CD4-positive, alpha-beta T cell treated with Interferon alpha-2 for 1 hour (primary cell): ENCODE measurements around the gene ITGA4.
A peak's percentile ranks its signal among the peaks of the same experiment; 100 is the strongest.

Source experiments
- DNase-seq, 2 donors: peaks; one replicate each; pipeline ENCODE4 v3.0.0-alpha.2; 2020 to 2022

Gene ITGA4

DNA sequence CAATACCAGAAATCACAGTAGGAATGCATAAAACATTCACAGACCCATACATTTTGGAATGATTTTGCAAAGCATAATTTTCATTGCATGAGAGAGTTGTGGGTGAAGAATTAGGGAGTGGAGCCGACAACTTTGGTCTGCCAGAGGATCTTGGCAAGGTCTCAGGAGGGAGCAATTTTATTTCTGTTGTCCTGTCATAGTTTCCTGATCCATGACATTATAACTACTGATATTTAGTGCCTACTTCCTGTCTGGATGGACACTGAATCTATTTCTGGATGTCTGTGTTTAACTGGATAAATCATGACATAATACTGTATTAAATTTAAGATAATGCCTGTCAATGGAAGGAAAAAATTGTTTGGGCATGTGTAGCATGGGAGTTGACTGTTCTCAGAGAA lies 2.4 kb downstream of the ITGA4 start:
- no peak for DNase-seq

DNA sequence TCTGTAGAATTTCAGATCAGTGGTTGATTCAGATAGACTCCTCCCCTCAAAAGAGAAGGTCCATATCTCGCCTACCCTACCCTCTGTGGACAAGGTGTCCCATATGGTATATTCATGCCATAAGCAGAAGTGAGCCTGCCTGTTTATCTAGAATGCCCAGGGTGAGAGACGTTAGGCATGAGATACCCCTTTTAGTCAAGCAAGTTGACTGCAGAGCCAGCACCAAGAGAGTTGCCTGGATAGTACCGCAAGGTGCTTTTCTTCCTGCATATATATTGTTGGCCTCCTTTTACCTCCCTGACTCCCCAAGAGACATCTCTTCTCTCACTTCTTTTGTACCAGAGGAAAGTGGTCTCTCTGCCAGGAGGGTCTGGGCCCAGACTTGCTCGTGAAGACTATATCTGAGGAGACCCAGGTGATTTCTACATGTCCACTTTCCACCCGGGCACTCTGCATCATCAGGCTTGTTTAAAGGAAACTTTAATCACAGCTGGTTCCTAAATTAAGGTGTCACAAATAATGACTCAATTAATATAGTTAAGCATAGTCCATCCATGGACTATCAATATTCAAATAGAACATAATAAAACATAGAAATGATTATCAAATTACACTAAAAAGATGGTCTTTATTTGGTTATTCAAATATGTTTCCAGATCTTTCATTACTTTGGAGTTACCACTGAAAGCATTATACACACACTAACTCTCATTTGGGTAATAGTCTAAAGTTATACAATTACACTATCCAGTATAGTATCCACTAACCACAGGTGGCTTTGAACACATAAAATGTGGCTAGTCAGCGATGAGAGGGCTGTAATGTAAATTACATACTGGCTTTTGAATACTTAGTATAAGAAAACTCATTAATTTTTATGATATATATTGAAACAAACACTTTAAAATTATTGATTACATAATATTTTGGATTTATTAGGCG lies 4.1 kb downstream of the ITGA4 start:
- DNase-seq = peak; percentile 48 to 59

DNA sequence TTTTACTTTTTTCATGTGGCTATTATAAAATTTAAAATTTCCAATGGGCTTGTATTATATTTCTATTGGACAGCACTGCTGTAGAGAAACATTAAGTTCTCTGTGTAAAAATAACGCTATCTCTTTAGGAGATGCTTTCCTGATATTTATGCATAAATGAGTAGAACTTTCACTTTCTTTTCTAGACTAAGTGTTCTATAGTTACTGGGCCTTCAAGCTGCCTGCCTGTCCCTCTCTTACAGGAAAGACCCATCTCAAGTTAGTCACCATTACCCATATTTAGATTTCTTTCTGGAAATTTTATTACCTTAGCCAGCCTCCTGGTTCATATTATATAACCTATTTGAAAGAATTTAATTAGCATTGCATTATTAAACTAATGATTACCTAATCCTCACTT lies 4.8 kb downstream of the ITGA4 start:
- DNase-seq = peak; percentile 20 to 67

DNA sequence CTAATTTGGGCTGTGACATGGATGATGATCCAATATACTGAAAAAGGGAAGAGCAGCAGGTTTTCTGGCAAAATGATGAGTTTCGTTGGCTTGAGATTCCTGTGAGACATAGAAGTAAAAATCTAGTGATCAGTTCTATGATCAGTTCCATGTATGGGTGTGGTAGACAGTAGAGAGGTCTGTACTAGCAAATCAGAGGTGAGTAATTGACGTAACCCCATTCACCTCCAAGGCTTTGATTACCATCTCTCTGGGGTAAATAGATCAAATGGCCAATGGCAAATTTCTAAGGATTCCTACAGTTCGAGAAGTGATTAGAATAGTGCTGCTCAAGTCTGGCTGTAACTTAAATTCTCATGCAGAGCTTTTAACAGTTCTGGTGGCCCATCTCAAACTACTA lies 6.4 kb downstream of the ITGA4 start:
- peak in 1 of 2 donors; percentile 57 for DNase-seq

DNA sequence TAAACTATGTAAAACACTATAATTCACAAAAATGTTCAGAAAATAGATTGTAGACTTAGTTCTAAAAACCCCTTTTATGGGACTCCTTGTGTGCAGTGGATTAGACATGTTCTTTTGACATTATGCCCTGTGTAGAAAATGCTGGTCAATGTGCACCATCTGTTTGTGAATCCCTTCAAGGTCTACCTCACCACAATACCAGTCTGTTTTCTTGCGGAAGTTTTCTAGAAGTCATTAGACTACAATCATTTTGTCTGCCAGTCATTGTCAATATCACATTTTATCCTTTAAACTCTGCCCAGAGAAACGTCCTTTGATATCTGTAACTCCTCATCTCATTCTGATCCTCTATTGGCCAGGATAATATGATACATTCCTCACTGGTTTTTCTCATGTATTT lies 7.8 kb downstream of the ITGA4 start:
- no peak for DNase-seq

DNA sequence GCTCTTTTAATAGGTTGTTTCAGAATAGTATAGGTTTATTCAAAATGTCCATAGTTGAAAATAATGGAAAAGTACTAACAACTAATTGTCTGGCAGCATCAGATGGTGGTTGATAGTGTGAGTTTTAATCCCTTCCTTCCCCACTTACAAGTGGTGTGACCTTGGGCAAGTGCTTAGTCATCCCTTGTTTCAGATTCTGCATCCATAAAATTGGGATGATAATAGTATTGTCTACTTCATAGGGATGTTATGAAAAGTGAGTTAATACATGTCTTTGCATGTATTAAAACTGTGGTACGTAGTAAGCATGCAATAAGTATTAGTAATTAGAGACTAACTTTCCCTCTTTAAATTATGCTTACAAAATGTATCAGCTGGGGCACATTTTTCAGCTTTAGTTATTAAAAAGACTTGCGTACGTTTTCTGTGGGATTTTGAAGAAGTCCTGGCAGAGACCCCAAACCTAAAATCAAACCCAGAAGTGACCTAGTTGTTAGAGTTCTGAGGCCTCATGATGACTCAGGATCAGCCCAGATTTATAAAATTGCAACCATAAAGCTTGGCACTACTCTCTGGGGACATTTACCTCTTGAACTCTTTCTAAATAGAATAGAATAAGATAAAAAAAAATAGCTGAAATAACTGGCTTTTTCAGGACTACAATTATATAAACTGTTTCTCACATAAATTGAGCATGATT lies 8.6 kb downstream of the ITGA4 start:
- no peak for DNase-seq

DNA sequence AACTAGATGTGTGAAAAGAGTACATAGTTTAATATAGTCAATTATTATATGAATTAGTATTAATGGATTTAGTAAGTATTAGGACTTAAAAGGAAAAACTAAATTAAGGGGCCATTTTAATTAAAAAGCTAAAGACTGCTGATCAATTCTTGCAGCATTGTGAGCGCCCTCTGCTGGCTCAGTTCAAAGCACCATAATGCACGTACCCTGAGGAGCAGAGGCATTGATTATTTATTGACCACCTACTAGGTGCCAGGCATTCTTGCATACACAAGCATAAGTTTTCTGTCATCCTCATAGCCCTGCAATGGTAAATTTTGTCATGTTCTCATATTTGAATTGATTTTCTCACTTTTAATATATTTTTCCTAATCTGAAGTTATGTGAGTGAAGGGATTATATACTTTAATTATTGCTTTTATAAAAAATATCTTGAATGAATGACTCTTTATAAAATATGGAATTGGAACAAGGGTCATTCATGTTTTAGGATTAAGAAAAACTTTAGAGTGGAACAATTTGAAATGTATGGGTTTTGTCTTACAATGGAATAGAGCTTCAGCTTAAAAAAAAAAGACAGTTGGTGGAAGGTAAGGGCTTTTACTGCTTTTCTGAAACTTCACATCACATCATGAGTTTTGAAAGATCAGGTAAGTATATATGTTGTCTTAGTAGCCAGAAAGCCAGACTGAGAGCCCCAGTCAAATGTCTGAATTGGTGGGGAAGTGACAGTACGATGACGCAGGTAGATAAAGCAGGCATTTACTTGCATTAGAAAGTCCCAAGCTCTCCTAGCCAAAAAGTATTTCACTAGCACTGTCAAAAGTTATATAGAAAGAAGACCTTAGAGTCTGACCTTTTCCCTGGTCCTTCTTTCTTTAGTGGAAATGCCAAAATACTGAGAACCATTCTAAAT lies 9.7 kb downstream of the ITGA4 start:
- DNase-seq = peak; percentile 80 to 84

DNA sequence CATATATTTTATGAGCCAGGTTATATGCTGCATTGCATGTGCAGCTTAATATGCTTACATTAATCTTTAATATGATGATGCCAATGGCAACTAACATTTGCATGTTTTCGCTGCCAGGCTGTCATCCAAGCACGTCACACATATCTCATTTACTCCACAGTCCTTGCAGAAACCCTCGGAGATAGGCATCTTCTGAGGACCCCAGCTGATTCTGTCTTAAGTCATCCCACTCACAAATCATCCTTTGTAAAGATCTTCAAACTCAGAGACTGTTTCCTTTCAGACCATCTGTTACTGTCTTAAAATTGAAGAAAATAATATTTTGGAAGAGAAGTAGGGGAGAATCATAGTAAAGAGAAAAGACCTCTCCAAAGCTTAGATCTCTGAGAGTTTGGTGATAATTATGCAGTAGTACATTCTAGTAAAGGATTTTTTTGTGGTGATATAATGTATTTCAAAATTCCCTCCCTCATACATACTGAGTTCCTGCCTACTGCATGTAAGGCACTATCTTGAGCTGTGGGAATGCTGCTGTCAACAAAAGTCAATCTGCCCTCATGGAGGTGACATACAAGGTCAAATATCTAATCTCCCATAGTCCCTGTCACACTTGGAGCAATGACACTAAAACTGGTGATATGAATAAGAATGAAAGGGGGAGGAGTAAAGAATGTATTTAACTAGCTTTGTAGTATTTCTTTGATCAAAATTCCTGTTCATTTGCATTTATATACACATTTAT lies 11.0 kb downstream of the ITGA4 start:
- no peak for DNase-seq

DNA sequence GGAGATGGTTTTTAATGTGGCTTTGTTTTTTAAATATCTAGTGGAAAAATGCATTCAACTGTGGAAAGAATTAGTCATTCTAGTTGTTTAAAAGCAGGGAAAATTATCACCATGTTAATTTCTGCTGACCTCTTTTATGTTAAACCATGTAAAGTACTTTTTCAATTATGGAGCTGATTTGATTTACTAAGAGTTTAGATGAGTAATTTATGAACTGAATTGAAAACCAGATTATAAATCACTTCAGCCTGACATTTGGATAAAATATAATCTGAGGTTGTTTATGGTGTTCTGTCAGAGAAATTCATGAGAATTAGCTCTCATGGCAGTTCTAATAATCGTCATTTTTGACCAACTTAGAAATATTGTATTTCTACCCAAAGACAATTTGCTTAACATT lies 11.6 kb downstream of the ITGA4 start:
- DNase-seq = no peak

DNA sequence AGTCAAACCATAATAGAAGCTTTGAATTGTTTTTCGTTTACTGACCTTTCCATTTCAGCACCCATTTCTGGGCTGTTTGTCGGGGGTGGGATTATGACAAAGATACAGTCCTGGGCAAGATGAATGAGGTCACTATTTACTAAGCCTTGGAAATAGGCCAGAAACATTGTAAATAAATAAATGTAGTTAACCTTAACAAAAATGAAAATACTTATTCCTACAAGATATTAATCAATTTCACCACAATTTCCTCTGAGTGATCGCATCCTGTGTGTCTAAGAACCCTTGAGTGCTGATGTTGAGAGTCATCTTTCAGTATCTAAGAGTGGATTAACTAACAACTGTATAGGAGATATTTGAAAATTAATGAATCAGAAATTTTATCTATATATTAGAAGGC lies 14.0 kb downstream of the ITGA4 start:
- DNase-seq = peak in 1 of 2 donors; percentile 63

DNA sequence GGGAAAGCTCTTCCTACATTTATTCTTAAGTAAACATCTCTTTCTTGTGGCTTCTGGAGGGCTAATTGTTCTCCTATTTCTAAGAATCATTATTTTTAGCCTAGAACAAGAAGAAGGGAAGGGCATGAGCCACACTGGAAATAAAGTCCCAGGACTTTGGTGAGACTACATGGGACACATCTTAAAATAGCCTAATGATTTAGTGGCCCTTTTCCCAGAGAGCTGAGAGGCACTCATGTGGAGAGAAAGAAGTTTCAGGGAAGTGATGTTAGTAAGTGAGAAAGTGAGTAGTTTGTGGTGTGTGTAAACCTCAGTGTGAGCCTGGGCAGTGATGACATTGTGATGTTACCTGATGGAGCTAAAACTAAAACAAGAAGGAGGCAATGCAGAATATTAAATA lies 14.6 kb downstream of the ITGA4 start:
- peak in 1 of 2 donors; percentile 58 for DNase-seq

DNA sequence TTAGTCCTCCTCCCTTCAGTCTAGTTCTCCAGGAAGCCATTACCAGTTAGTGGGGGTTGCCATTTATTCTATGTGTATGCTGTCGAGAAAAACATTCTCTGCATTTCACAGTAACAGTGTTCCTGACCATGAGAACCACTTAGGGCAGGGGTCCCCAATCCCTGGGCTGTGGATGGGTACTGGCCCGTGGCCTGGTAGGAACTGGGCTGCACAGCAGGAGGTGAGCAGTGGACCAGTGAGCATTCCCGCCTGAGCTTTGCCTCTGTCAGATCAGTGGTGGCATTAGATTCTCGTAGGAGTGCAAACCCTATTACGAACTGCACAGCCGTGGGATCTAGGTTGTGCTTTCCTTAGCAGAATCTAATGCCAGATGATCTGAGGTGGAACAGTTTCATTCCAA lies 15.8 kb downstream of the ITGA4 start:
- no peak for DNase-seq

DNA sequence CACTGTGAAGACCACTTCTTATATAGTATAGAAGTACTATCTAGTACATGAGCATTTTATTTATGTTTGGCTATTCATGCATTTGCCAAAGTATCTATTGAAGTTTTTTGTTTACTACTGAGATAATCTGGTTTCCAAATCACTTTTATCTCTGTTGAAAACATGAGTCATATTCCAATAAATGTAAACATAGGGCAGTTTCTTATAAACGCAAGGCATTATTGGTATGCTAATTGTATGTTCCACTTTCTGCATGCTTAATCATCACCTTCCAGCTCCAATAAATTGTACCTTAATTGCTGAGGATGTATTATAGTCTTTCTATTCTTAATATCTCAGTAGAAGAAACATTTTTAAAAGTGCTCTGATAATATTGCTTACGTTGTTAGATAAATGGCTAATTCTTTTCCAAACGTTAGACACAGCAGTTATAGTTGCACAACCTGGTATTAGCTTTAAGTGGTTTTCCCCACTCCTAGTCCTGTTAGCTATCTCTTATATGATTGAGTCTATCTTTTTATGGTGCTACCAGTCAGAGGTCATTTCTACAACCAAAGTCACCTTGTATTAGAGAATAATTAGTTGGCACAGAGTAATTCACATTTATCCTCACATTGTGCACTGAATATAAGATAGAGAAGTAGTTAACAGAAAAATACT lies 17.2 kb downstream of the ITGA4 start:
- DNase-seq = no peak

DNA sequence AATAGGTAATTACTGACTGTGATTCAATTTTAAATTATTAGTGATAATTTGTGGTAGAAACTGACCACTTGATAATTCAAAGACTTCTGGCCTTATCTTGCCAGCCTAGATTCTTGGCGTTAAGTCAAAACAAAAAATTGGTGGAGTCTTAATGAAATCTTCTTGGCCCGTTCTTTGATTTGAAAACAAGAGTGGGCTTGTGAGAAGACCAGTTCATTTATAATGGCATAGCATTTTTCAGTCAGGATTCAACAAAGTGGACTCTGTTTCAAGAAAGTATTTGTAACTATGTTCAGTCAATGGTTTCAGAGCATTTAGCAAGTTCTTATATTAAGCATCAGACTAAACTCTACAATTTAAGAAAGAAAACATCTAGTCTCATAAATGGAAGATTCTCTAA lies 26.0 kb downstream of the ITGA4 start:
- DNase-seq = no peak

DNA sequence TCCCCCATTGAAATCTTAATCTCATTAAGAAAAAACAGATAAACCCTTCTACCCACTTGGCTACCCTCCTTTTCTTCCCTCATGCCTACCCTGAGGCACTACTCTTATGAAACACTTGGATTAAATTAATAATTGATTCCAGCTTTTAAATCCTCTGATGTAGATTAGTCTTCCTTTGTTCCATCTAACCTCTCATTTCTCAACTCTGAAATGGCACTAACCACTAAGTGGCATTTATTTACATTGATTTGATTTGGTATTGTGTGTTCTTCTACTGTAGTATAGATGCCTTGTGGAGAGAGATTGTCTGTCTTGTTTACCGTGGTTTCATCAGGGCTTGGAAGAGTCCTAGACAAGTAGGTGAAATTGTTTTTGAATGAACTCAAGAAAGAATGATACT lies 26.7 kb downstream of the ITGA4 start:
- no peak for DNase-seq

DNA sequence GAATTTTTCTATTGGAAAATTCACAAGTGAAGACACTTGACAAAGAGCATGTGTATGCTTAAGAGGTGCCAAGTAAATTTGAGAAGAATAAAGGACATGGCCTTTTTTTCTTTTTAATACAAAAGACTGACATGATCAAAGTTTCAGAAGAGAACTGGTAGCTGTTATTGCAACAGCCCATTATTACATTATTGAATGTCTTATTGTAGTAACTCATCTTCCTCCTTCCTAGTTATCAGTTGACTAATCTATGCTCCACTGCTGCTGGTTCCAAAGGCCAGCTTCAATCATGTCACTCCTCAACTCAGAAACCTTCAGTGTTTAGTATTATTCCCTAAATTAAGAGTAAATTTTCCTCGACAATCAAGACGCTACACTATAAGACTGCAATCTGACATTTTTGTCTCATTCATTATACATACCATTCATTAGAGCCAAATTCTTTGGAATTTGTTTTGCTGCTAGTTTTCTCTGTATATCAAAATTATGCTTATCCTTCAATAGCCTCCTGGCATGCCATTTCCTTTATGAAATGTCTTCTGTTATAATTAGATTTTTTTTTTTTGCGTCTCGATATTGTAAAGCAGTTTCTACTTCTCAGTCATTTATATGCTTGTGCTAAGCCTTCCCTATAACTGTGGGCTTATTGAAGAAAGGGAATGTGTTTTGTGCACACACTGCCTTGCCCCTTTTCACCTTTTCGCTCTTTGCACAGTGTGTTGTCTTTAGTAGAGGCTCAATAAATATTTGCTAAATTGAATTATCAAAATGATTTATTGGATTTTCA lies 27.9 kb downstream of the ITGA4 start:
- DNase-seq = no peak

DNA sequence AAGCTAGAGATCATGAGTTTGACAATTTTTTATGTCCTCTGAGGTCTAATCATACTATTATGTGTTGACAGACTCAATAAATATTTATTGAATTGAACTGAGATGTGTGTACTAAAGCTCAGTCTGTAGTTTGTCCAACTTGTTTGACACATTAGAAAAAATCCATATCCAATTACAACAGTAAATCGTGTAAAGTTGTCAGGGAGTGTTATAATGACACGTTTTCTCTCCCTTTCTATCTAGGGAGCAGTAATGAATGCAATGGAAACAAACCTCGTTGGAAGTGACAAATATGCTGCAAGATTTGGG lies 28.4 kb downstream of the ITGA4 start:
- DNase-seq = no peak

DNA sequence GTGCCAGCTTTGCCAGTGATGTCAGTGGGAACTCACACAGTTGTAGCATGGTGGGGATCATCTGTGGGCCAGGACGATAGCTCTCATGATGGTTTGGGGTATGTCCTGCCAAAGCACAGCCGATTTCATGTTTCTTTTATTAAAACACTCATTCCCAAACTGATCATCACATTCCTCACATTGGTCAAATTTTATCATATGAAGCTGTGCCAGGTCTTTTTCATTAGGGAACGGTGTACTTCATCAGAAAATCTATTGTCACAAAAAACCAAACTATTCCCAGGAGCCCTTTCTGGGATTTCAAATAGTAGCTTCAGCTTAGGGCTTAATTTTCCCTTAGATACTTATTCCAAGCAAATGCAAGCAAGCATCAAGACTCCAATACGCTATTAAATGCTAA lies 42.0 kb downstream of the ITGA4 start:
- no peak for DNase-seq

DNA sequence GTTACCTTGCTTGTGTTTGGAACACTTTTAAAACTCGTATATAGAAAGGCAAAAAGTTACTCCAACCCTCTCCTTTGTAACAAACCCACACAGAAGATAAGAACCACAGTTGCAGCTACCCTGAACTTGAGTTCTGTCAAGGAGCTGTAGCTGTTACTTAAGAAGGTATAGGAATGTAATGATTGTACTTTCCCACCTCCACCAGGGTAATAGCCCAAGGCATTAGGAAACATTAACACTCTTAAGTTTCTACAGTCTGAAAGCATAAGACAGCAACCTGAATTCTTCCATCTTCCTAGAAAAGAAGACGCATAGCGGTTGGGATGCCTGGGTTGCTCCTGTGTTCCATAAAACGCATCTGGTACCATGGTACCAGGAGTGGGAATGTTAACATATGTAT lies 43.0 kb downstream of the ITGA4 start:
- no peak for DNase-seq

DNA sequence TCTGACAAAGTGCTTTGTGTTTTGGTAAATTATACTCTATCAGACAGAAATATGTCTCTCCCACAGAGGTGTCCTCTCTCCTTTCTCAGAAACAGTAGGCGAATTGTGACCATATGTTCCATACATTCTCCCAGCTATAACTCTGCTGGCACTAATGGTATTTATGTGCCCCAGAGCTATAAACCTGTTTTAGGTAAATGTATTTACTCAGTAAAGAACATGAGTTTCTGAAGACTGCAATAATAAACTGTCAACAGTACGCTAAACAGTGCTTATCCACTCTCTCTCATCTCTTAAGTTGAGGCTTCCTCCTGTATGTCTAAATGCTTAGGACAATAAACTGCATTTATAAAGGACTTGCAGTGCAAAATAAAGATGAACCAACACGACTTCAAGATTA lies 58.5 kb downstream of the ITGA4 start:
- no peak for DNase-seq

DNA sequence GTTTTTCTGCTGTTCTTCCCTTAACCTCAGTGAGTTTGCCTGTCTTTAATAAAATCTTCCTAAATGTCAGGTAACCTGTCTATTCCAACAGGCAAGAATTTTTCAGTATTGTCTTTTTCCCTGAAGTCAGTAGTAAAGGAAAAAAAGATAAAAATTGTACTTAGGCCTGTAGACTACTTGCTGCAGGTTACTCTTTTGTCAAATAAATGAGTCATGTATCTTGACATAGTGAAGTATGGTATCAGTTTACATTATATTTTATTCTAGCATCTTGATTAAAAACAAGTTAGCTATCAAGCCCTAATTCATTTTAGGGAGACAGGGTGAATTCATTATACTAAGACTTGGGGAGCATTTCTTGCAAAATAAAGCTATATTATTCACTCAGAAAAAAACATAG lies 59.8 kb downstream of the ITGA4 start:
- DNase-seq = no peak
